ENCODE measurements around the gene RAB17. TPM values are rescaled to one million over a fixed set of nuclear protein-coding genes. Genes with fewer than 3 reads are reported as not detected.

Gene RAB17
- total RNA-seq, 1 experiment from 2014 or later = 23.6 TPM

Other genes with a start within 250 kb of the RAB17 start
- gene COL6A3, start 176.6 kb downstream of the RAB17 start, total RNA-seq (2021; ENCODE audit: unreplicated experiment) = 0.69 TPM
- 60.2 TPM for gene MLPH, start 103.5 kb downstream of the RAB17 start, total RNA-seq (2021; ENCODE audit: unreplicated experiment)
- gene PRLH, start 24.2 kb downstream of the RAB17 start, total RNA-seq (2021; ENCODE audit: unreplicated experiment) = not detected
- 121 TPM for gene LRRFIP1, start 36.9 kb upstream of the RAB17 start, total RNA-seq (2021; ENCODE audit: unreplicated experiment)
- 0.90 TPM for gene RBM44, start 208.0 kb upstream of the RAB17 start, total RNA-seq (2021; ENCODE audit: unreplicated experiment)